ENCODE data around the gene DDC. TPM values are rescaled to one million over a fixed set of nuclear protein-coding genes. Genes with fewer than 3 reads are reported as not detected.
A peak's percentile ranks its signal among the peaks of the same experiment; 100 is the strongest.

Gene DDC, protein sequence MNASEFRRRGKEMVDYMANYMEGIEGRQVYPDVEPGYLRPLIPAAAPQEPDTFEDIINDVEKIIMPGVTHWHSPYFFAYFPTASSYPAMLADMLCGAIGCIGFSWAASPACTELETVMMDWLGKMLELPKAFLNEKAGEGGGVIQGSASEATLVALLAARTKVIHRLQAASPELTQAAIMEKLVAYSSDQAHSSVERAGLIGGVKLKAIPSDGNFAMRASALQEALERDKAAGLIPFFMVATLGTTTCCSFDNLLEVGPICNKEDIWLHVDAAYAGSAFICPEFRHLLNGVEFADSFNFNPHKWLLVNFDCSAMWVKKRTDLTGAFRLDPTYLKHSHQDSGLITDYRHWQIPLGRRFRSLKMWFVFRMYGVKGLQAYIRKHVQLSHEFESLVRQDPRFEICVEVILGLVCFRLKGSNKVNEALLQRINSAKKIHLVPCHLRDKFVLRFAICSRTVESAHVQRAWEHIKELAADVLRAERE
- 10 to 100 TPM; 47.6 to 74.9 TPM for total RNA-seq
- 10 to 100 TPM; 27.2 to 69.5 TPM for polyA plus RNA-seq

DNA sequence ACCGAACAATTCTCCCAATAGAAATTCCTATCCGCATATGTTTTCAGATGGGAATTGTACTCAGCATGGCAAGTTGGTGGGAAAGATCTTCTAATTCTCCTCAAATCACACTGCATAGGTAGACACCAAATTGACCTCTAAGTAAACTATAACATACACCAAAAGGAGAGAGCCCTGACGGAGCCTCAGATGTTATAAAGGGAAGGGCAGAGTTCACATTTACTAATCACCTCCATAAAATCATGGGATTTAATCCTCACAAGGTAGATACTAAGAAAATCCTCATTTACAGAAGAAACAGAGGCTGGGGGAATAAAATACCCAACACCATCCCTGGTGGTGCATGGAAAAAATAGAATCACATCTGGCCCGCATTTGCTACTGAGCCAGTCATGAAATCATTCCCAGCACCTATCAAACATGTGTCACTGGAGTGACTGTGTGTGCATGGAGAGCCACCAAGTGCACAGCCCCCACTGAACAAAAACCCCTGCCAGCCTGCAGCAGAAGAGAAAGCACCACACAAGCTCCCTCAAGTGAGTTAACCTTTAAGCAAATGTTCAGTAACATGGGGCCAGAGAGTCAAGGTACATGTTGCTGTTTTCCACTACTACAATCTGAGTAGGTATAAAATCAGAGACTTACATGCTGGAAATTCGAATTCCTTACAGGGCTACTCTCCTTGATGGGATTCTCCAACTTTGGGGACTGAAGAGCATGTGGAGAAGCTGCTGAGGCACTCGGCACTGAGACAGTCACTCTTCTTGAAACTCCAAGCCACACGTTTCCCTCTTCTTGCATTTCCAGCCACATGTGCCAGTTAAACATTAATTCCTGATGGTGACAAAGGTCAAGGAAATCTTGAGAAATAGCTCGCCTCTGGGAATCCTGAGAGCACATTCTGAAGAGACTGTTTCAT, at the start of gene DDC:
TSS of gene DDC (minus strand) at position 766 of the 919 bp plus-strand sequence. CDS start 21,320 bp downstream, outside the sequence.
- peak within 1 kb of the TSS in 1 of 2 donors; percentile 25 for H3K9ac ChIP-seq (ENCODE audit: low read depth in 1 of 2, low read length in 2 of 2)
- H3K9me3 ChIP-seq (ENCODE audit: control insufficient read depth in 4 of 4, low read length in 3 of 4): no peaks in the 10 kb centered on the region
- TF ChIP-seq GABPA (IDR thresholded peaks at IDR 0.05 in 1 of 2, conservative IDR thresholded peaks at IDR 0.05 in 1 of 2) (peak in 1 of 2 donors; percentile 13), FOXA1 (IDR thresholded peaks at IDR 0.05) (no peak), ZBTB33 (IDR thresholded peaks at IDR 0.05) (no peak), TAF1 (conservative IDR thresholded peaks at IDR 0.05) (peak; percentile 78), NR2F2 (IDR thresholded peaks at IDR 0.05) (no peak), HNF4A (conservative IDR thresholded peaks at IDR 0.05) (peak; percentile 81 to 88), RAD21 (IDR thresholded peaks at IDR 0.05) (peak; percentile 27 to 36), MAX (IDR thresholded peaks at IDR 0.05) (peak; percentile 53), ATF3 (IDR thresholded peaks at IDR 0.05) (no peak), RXRA (IDR thresholded peaks at IDR 0.05) (peak; percentile 50 to 71), FOXA2 (IDR thresholded peaks at IDR 0.05) (peak; percentile 15), EGR1 (IDR thresholded peaks at IDR 0.05; ENCODE audit: low read depth in 2 of 2) (no peak), JUND (IDR thresholded peaks at IDR 0.05) (peak; percentile 54 to 67), SP1 (IDR thresholded peaks at IDR 0.05) (peak; percentile 84), YY1 (IDR thresholded peaks at IDR 0.05) (peak; percentile 31), HNF4G (IDR thresholded peaks at IDR 0.05) (peak; percentile 67)
- TF ChIP-seq, protein P1, sequence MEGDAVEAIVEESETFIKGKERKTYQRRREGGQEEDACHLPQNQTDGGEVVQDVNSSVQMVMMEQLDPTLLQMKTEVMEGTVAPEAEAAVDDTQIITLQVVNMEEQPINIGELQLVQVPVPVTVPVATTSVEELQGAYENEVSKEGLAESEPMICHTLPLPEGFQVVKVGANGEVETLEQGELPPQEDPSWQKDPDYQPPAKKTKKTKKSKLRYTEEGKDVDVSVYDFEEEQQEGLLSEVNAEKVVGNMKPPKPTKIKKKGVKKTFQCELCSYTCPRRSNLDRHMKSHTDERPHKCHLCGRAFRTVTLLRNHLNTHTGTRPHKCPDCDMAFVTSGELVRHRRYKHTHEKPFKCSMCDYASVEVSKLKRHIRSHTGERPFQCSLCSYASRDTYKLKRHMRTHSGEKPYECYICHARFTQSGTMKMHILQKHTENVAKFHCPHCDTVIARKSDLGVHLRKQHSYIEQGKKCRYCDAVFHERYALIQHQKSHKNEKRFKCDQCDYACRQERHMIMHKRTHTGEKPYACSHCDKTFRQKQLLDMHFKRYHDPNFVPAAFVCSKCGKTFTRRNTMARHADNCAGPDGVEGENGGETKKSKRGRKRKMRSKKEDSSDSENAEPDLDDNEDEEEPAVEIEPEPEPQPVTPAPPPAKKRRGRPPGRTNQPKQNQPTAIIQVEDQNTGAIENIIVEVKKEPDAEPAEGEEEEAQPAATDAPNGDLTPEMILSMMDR (IDR thresholded peaks at IDR 0.05; ENCODE audit: low read depth, low read length, missing input control): no peak
- TF ChIP-seq, protein P2, sequence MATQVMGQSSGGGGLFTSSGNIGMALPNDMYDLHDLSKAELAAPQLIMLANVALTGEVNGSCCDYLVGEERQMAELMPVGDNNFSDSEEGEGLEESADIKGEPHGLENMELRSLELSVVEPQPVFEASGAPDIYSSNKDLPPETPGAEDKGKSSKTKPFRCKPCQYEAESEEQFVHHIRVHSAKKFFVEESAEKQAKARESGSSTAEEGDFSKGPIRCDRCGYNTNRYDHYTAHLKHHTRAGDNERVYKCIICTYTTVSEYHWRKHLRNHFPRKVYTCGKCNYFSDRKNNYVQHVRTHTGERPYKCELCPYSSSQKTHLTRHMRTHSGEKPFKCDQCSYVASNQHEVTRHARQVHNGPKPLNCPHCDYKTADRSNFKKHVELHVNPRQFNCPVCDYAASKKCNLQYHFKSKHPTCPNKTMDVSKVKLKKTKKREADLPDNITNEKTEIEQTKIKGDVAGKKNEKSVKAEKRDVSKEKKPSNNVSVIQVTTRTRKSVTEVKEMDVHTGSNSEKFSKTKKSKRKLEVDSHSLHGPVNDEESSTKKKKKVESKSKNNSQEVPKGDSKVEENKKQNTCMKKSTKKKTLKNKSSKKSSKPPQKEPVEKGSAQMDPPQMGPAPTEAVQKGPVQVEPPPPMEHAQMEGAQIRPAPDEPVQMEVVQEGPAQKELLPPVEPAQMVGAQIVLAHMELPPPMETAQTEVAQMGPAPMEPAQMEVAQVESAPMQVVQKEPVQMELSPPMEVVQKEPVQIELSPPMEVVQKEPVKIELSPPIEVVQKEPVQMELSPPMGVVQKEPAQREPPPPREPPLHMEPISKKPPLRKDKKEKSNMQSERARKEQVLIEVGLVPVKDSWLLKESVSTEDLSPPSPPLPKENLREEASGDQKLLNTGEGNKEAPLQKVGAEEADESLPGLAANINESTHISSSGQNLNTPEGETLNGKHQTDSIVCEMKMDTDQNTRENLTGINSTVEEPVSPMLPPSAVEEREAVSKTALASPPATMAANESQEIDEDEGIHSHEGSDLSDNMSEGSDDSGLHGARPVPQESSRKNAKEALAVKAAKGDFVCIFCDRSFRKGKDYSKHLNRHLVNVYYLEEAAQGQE (IDR thresholded peaks at IDR 0.05): peak; percentile 43
- no peak for DNase-seq (ENCODE audit: low spot score)
- peaks cover 15 to 57% (median 45%) of the 10 kb centered on the region in 4 donors for H3K4me1 ChIP-seq (ENCODE audit: control insufficient read depth in 4 of 4, insufficient read depth in 4 of 4, low read length in 3 of 4)
- peak within 1 kb of the TSS; percentile 31 to 62 (median 61) for H3K4me3 ChIP-seq (ENCODE audit: low read depth in 1 of 3, low read length in 3 of 3)
- peak within 1 kb of the TSS; percentile 72 to 83 for H3K27ac ChIP-seq (ENCODE audit: low read depth in 1 of 2, low read length in 2 of 2)
- no peaks in the 10 kb centered on the region for H3K27me3 ChIP-seq (ENCODE audit: control insufficient read depth in 4 of 4, insufficient read depth in 4 of 4, low read length in 3 of 4)
- H3K36me3 ChIP-seq (ENCODE audit: control insufficient read depth in 4 of 4, insufficient read depth in 3 of 4, low read depth in 1 of 4, low read length in 3 of 4): no peaks in the 10 kb centered on the region
- WGBS: 24% methylated on average over 8 of the region's 8 CpGs
